Activated CD4-positive, alpha-beta T cell treated with anti-CD3 and anti-CD28 coated beads, Interleukin-2, amount 50 U/mL, for 48 hours (primary cell): Measurements from ENCODE around the gene DAO.
A peak's percentile ranks its signal among the peaks of the same experiment; 100 is the strongest.
"Not testable (repeated sequence)": the region's sequence is repeated elsewhere in the genome, so short reads cannot be mapped to it uniquely, and the experiment has no call there.

Experiments used
- DNase-seq, 2 experiments: peaks; one replicate each; pipeline ENCODE4 v3.0.0-alpha.2; 2020

DAO gene

DNA sequence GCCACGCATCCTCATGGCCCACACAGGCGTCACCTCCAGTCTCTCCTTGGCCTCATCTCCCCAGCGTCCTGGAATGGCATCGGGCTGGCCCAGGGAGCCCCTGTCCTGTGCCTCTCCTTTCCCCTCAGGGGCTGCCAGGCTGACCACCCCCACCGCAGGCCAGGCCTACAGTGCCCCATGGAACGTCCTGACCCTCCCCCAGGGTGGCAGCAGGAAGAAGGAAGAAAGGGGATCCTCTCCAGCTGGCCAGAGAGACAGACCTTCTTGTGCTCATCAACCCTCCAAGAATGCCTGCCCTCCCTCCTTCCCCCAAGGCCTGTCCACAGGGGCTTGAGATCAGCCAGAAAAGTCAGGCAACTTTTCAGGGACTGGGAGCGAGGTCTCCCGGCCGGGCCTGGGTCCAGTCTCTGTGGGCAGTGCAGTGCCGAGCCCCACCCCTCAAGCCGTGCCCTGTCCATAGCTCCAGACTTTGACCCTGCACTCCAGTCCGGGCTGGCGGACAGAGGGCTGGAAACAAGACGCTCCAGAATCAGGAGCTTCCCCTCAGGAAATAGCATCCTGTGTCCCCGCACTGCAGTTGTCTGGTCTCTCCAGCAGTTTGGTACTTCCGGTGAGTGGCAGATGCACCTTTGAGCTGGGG, at the start of gene DAO:
DAO (plus strand) TSS at position 478 of the 640 bp plus-strand sequence. CDS start 4,915 bp downstream, outside the sequence.
- no peak for DNase-seq

DNA sequence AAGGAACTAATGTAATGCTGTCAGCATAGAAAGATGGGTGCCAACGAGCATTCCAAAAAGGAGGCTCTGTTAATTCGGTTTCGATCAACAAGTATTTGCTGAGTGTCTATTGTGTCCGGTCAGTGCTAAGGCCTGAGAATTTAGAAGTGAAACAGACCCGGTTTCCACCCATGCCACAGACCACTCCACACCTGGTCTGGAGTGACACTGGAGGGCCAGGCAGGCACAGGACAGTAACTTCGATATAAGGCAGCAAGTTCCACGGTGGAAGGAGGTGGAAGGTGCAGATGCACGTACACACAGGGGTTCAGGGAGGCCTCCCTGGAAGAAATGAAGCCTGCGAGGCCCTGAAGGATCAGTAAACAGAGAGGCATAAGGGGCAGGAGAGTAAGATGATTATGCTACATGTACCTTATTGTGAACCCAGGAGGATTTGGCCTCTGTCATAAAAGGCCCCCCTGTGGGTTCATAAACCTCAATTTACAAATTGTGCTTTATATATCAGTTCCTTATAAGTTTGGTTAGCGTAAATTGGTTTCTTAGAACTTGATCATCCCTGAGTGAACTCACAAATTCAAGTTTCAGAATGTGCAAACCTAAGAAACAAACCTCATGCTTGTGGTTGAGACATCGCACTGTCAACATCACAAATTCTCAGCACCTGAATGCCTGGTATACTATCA, 48.4 kb upstream of the DAO start:
- DNase-seq, result no peak

DNA sequence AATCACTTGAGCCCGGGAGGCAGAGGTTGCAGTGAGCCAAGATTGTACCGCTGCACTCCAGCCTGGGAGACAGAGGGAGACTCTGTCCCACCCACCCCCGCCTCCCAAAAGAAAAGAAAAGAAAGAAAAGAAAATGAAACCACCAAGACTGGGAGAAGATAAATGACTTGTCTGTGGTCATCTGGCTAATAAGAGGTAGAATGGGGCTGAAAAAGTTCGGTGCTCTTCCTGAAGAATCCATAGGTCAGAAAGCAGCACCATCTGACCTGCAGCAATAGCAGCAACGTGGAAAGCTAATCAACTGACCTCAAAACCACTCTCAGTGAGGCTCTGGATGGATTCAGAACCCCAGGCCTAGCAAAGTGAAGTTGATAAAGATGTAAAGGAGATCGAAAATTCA, 47.7 kb upstream of the DAO start:
- no peak for DNase-seq

DNA sequence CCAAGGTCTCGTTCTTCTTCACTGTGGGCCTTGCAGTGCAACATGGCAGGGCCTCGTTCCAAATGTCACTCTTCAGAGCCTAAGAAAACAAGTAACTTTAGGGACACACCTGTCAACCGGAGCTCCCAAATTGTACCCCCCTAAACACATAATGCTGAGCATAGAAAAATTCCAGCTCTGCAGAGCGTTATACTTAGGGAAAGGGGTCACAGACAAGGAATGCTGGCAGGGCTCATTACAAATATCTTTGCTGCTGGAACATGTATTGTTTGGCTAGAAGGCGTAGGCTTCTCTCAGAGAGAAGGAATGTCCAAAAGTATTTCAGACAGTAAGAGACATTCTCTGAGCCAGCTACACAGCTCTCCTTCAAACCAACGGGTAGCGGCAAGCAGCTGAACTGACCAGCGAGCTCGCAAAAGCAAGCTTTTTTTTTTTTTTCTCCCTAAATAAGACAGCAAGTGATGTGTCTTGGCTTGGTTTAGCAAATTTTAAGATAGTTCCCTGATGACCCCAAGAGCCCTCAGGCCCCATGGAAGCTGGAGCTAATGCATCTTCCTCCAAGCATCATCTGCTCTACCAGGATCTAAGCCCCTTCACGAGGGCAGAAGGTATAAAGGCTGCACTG, 47.0 kb upstream of the DAO start:
- no peak for DNase-seq

DNA sequence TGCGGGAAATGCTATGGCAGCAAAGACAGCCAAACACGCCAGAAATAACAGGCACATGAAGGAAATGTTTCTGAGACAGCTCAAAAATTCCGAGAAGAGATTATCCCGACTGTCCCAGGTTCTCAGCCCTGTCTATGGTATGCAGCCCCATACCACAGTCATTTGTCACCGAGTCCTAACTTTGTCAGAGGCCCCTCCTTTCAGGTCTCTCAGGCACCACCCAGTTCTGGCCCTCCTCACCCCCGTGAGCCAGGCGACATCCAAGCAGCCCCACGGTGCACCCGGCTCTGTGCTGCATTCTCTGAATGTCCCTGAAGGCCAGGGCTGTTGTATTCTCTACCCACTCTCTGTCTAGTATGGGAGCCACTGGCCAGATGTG, 46.5 kb upstream of the DAO start:
- DNase-seq, result no peak

DNA sequence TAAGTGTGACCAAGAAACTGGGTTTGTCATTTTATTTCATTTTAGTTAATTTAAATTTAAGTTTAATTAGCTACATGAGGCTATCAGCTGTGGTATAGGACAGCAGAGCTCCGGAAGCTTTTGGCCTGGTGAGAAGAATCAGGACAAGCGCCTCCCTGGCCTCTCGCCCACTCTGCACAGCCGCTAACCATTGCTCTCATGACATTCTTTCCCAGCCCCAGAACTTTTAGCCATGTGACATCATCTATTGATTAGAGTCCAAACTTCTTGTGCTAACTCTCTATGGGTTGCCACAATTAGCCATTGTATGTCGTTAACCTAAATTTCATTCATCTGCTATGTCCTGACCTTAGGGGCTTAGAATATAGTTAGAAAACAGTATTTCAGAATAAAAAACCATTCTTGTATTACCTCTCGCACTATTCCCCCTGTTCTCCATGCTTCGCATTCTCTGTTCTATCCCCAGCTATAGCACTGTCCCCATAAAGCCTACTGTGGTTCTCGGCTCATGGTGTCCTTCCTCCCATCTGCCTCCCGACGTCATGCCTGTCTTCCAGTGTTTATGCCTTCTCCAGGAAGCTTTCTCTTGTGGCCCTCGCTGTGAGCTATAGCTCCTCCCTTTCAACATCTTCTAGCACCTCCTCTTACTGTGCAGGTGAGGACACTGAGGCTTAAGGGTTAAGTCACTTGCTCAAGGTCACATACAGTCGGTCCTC, 46.0 kb upstream of the DAO start:
- DNase-seq, result no peak

DNA sequence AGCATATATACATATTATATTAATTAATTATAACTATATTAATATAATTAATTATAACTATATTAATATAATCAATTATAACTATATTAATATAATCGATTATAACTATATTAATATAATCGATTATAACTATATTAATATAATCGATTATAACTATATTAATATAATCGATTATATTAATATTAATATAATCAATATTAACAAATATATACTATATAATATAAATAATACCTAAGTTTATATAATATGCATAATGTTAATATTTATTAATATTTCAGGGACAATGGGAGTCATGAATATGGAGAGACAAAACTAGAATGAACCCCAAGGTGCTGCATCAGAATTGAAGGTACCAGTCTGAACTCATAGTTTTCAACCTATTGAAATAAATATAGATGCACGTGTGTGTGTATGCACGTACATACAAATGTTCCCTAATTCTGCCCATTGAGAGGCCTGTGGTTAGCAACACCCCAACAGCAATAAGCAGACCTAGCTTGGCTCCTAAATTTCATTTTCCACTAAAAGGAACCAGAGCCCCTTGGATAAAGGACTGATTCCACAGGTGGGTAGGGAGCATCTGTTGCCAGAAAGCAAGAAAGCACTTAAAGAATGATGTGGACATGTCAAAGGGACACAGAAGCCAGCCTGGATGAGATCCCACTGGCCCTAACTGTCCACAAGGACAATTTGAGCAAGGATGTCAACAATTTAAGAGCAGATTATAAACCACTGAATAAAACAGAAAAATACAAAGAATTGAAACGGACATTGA, 43.8 kb upstream of the DAO start:
- DNase-seq, result no peak

DNA sequence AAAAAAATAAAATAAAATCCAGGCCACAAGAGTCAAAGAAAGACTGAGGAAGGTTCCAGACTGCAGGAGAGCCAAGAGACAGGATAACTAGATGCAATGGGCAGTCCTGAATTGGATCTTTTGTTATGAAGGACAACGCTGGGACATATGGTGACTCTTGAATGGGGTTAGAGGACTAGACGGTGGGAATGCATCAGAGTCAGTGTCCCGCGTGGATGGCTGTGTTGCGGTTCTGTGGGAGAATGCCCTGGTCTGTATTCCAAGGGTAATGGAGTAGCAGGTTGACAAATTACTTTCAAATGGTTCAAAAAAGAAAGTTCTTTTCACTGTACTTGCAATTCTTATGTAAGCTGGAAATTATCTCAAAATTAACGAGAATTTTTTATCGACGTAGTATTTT, 42.7 kb upstream of the DAO start:
- DNase-seq, result no peak

DNA sequence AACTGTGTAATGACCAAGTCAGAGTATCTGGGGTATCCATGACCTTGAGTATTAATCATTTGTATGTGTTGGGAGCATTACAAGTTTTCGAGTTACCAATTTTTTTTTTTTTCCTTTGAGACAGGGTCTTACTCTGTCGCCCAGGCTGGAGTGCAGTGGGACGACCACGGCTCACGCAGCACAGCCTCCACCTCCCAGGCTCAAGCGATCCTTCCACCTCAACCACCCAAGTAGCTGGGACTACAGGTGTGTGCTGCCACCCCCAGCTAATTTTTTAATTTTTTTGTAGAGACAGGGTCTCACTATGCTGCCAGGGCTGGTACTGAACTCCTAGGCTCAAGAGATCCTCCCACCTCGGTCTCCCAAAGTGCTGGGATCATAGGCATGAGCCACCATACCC, 42.2 kb upstream of the DAO start:
- DNase-seq, result no peak

DNA sequence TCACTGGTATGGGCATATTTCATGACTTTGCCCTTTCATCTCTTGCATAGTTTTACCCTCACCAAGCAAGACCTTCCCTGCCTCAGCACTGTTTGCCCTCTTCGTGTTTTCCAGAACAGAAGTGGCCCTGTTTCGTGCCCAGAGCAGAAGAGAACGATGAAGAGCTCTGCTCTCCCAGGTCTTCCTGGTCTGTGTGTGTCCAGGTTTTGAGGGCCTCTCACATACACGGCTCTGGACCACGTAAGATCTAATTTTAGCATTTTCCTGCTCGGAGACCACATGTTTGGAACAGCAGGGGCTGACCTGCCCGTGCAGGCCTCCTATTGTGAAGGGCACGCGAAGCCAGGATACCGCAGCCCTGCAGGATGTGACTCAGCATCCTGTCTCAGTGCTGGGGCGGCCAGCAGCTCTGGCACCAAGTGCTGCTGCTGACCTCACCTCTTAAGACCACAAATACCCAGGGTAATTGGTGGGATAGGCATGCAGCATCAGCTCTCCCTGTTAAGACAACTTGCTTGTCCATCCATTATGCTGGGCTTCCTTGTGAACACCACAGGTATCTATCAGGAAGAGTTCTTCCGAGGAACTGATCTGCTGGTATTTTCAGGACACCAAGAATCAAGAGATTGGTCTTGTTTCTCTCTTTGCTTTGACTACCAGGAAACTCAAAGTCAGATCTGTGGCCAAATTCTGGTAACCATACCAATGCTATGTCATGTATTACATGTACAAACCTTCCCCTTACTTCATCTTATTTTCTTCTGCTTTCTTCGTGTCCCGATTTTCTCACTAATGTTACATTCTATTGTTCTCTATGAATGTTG, 41.5 kb upstream of the DAO start:
- DNase-seq, result peak; percentile 78 to 83

DNA sequence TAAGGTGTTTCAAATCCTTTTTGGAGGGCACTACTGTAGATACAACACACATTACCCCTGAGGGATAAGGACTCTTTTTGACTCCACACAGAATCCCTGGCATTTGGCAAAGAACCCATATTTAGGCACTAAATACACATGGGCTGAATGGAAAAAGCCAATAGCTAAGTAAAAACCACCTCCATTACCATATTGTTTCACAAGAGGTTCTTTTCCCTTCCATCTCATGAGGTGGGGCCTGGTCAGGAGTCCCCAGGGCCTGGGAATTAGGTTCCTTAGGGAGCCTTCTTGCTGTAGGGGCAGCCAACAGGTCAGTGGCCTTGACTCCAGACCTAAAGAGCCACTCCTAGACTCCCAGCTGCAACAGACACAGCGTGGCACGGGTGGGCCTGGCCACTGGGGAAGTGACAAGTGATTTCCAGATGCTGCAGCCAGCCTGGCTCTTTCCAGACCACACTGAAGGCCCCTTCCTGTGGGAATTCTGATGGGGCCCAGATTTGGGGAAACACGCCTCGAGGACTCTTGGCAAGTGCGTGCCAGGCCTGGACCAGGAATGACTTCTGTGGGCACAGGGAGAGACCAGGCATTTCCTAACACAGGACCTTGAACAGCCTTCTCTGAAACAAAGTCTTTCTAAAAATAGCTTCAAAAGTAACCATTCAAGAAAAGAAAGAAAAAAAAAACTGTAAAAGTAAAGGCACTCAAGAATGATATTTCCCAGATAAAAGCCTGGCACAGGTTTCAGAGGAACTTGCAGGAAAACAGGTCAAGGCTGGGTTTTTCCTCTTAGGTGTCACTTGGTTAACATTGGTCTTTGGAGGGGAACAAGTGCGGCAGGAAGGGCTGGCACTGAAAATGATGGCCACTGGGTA, 40.6 kb upstream of the DAO start:
- DNase-seq, result peak in 1 of 2 experiments; percentile 10

DNA sequence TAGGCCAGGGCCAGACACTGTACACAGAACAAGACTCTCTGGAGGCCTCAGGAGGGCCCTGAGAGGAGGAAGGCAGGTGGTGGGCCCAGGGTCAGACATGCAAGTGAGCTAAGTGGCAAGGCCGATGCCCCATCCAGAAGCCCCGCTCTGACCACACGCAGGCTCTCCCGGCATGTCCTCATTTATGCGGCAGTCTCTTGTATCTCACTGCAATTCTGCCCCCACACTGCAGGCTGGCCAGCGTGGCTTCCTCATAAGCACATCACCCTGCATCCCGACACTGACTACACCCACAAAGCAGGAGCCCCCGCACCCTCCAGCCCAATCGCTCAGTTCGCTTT, 40.0 kb upstream of the DAO start:
- no peak for DNase-seq

DNA sequence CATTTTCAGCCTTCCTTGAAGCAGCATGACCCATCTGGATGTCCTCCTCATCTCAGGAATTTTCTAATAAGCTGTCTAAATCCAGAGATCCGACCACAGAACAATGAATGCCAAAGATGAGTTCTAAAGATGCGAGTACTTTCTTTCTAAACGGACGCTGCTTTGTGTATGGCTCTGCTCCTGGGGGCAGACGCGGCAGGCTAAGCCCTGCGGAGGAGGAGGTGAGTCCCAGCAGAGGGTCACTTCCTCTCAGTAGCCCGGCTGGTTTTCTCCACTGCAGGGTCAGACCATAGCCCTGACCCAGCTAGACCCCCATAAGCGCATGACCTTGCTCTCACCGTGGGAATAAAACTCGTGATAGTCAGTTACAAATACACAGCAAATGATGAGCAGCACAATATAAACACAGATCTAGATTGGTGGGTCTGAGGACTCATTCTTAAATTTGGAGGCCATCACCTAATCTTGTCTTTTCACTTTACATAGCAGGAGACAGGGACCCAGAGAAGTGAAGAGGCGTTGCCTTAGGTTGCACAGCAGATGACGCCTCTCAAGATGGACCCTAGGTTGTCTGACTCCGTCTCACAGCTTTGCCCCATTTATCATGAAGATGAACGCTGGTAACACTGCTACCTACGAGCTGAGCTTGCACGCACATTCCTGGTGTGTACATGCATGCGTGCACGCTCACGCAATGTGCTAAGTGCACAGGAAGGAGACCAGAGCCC, 39.1 kb upstream of the DAO start:
- no peak for DNase-seq

DNA sequence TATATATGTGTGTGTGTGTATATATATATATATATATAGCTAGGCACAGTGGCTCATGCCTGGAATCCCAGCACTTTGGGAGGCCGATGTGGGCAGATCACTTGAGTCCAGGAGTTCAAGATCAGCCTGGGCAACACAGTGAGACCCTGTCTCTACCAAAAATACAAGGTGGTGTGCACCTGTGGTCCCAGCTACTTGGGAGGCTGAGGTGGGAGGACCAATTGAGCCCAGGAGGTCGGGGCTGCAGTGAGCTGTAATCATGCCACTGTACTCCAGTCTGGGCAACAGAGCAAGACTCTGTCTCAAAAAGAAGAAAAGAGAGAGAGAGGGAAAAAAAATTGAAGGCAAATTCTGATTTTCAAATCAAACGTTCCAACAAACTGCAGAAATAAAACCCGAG, 38.1 kb upstream of the DAO start:
- DNase-seq, result not testable (repeated sequence)

DNA sequence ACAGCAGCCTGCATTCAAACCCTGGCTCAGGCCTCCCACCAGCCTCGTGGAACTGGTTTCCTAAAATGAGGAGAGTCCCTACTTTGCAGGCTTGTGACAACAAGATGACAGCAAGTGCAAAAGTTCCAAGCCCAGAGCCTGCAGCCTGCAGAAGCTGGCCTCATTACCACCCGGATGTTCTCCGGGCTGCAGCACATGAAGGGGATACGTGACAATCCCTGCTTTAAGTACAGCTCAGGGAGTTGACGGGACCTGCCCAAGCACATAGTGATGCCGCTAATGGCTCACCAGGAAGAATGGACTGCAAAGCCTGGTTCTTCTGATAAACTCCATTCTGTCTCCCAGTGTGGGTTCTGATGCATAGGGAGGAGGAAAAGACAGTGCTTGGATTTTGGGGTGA, 37.5 kb upstream of the DAO start:
- DNase-seq, result no peak

DNA sequence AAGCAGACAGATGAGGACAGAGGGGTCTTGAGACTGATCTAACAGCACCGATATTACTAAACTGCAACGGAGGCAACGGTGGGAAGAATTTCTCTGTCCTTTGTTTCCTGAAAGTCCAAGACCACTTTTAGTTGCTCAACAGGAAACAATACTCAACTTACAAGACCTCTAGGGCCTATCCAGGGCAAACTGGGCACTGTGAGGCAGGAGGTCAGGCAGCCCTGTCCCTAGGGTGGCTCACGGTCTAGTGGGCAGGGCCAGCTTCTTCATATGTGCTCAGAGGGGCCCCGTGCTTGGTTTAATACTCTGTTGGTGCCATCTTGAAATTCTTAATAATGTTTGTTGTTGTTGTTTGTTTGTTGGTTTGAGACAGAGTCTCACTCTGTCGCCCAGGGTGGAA, 36.7 kb upstream of the DAO start:
- DNase-seq, result no peak

DNA sequence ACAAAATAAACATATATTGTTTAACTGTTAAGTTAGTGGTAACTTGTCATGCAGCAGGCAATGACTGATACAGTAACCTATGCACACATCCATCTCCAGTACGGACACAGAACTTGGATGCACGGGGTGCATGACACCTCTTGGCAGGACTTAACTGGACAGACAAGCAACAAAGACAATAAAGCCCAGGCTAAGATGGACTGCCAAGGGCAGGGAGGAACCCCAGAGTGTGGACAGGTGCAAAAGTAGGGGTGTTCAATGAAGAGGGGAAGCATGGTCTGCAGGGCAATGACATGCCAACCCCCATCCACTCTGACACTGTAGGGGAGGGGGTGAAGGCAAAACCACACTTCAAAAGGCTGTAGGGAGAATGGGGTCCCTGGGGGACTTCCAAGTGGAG, 34.2 kb upstream of the DAO start:
- no peak for DNase-seq

DNA sequence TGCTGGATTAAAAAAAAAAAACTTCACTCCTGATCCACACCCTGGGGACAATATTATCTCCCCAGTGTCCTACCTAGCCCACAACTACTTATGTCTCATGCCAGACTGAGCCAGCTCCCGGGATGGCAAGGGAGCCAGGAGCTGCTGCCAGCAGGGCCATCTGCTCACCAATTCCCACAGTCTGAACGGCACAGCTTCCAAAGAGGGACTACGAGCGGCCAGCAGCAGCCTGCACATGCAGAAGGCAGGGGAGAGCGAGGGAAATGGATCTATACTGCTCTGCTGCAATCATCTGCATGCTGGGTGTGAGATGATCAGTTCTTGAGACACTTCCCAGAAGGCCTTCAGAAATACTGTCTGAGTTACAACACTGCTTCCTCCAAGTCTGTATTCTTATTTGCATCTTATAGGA, 33.6 kb upstream of the DAO start:
- no peak for DNase-seq

DNA sequence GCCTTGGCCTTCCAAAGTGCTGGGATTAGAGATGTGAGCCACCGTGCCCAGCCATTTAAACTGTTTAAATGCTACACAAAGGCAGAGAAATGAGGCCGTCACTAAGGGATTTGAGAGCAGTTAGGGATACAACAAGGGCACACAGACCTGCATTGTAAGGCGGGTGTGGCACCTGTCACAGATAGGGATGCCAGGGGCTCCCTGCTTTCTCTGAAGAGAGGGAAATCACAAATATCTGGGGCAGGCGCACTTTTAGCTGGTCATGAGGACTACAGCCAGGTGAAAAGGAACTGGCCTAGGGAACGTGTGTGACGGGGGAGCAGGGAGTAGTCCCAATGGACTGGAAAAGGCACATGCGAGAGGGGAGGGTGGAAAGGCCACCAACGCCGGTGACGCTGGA, 32.2 kb upstream of the DAO start:
- DNase-seq, result no peak

DNA sequence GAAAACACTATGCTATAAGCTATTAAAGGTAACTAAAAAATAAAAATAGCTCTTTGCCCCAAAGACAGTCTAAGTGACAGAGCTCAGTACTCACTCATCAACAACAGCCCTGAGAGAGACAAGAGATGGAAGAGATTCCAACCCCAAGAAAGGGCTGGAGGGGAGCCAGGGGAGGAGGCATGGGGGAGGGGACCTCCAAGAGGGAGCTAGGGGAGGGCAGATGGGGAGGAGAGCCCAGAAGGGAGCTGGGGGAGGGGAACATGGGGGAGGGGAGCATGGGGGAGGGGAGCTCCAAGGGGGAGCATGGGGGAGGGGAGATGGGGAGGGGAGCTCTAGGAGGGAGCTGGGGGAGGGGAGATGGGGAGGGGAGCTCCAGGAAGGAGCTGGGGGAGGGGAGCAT, 30.2 kb upstream of the DAO start:
- no peak for DNase-seq
